ENCODE results near the gene CHML. TPM values are rescaled to one million over a fixed set of nuclear protein-coding genes. Genes with fewer than 3 reads are reported as not detected.

CHML gene
- total RNA-seq, 6 donors from 2014 or later: 5.2 to 15.5 (median 11.8) TPM

DNA sequence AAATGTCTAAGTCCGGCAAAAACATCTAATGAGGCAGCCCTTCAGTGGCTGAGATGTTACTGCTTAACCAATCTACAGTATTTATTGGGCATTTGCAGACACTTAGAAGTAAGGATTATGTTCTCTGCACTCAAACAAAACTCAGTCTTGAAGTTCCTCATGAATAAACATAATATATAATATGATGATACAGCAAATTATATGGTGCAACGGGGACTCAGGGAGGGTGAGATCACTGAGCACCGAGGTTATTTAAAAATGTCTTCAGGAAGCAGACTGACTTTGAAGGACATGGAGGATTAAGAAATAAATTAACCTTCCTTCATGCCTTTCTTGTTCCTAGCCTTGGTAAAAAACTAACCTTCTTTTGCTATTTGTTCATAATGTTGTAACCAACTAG, 39.8 kb upstream of the CHML start:
- Histone ChIP-seq H3K9me3 (no peaks in the 10 kb centered on the region), H3K4me3 (no peak overlapping the region), H3K27me3 (no peaks in the 10 kb centered on the region), H3K27ac (no peak overlapping the region), H3K4me1 (no peaks in the 10 kb centered on the region), H3K36me3 (no peaks in the 10 kb centered on the region)
- TF ChIP-seq POLR2A (IDR thresholded peaks at IDR 0.05) (no peak), EP300 (IDR thresholded peaks at IDR 0.05) (no peak), POLR2AphosphoS5 (IDR thresholded peaks at IDR 0.05) (no peak)
- TF ChIP-seq, protein P1, sequence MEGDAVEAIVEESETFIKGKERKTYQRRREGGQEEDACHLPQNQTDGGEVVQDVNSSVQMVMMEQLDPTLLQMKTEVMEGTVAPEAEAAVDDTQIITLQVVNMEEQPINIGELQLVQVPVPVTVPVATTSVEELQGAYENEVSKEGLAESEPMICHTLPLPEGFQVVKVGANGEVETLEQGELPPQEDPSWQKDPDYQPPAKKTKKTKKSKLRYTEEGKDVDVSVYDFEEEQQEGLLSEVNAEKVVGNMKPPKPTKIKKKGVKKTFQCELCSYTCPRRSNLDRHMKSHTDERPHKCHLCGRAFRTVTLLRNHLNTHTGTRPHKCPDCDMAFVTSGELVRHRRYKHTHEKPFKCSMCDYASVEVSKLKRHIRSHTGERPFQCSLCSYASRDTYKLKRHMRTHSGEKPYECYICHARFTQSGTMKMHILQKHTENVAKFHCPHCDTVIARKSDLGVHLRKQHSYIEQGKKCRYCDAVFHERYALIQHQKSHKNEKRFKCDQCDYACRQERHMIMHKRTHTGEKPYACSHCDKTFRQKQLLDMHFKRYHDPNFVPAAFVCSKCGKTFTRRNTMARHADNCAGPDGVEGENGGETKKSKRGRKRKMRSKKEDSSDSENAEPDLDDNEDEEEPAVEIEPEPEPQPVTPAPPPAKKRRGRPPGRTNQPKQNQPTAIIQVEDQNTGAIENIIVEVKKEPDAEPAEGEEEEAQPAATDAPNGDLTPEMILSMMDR (IDR thresholded peaks at IDR 0.05): no peak
- no peak for DNase-seq
- ATAC-seq (ENCODE audit: low FRiP score in 2 of 2): no peak
- WGBS, 2 donors: 63 to 70% methylated on average over 3 of the region's 3 CpGs

DNA sequence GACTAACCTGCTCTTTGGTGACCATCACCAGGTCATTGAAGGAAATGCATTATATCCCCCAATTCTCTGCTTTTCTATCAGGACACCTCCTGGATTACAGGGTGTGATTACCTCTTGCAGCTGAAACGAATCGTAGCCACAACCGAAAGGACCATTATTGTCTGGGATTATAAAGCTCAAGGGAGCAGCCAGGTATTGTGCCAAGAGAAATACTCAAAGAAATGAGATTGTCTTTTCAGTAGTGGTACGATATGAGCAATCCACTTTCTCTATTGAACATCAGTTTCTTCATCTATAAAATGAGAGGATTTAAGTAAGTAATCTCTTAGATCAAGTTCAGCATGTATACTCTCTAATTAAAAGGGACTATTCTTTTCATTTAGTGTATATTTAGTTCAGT, 39.2 kb upstream of the CHML start:
- WGBS, 2 donors: 86 to 93% methylated on average over 4 of the region's 4 CpGs
- TF ChIP-seq, protein P1 (IDR thresholded peaks at IDR 0.05): no peak
- no peak for TF ChIP-seq EP300 (IDR thresholded peaks at IDR 0.05)

DNA sequence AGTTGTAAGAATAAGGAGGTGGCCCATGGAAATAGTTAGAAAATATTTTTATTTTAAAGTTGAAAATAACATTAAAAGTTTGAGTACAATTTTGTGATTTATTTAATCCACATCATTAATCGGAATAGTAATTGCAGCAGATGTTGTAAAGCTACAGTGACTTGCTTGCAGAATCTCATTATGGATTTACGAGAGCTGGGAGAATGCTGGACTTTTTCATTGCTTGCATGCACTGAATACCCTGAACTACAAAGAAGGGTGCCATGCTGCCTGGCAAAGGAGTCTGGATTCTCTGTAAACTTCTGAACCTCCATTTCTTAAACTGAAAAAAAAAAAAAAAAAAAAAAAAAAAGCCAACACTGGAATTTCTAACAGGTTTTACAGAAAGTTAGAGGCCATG, 38.4 kb upstream of the CHML start:
- 87 to 95% methylated on average over 2 of the region's 2 CpGs for WGBS, 2 donors
- no peaks in the 10 kb centered on the region for H3K9me3 ChIP-seq
- no peak overlapping the region for H3K27ac ChIP-seq
- no peaks in the 10 kb centered on the region for H3K4me1 ChIP-seq
- H3K36me3 ChIP-seq: no peaks in the 10 kb centered on the region
- ATAC-seq (ENCODE audit: low FRiP score in 2 of 2) (no peak), DNase-seq (no peak)
- no peak overlapping the region for H3K4me3 ChIP-seq
- no peaks in the 10 kb centered on the region for H3K27me3 ChIP-seq
- TF ChIP-seq, protein P1 (IDR thresholded peaks at IDR 0.05): no peak
- TF ChIP-seq POLR2AphosphoS5 (IDR thresholded peaks at IDR 0.05) (no peak), EP300 (IDR thresholded peaks at IDR 0.05) (no peak), POLR2A (IDR thresholded peaks at IDR 0.05) (no peak)

More for the DNA sequence above, 39.2 kb upstream of the CHML start:
- H3K27ac ChIP-seq: no peak overlapping the region
- H3K27me3 ChIP-seq: no peaks in the 10 kb centered on the region
- H3K4me3 ChIP-seq: no peak overlapping the region
- no peaks in the 10 kb centered on the region for H3K4me1 ChIP-seq
- DNase-seq (no peak), ATAC-seq (ENCODE audit: low FRiP score in 2 of 2) (no peak)
- no peaks in the 10 kb centered on the region for H3K36me3 ChIP-seq
- no peaks in the 10 kb centered on the region for H3K9me3 ChIP-seq

DNA sequence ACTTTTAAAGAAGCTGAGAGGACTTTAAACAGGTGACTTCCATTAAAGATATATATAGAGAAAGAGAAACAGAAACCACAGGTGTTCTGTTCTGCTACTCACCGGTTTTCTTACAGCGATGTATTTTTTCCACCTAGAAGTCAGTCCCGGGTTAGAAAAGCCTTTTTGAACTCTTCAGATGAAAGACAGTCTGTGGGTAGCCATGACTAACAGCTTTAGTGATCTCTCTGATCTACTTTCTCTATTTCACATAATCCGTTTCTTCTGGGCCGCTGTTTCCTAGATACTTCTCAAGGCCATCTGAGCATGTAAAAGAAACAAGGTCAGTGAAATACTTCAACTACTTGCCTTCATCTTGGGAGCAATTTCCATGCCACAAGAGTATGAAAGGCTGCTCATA, 37.0 kb upstream of the CHML start:
- Histone ChIP-seq H3K4me1 (no peaks in the 10 kb centered on the region), H3K4me3 (no peak overlapping the region), H3K9me3 (no peaks in the 10 kb centered on the region), H3K27me3 (no peaks in the 10 kb centered on the region), H3K36me3 (no peaks in the 10 kb centered on the region), H3K27ac (no peak overlapping the region)
- ATAC-seq (ENCODE audit: low FRiP score in 2 of 2): no peak
- DNase-seq: no peak
- WGBS, 2 donors: 75 to 76% methylated on average over 5 of the region's 5 CpGs
- TF ChIP-seq, protein P1 (IDR thresholded peaks at IDR 0.05): no peak
- TF ChIP-seq POLR2AphosphoS5 (IDR thresholded peaks at IDR 0.05) (no peak), POLR2A (IDR thresholded peaks at IDR 0.05) (no peak), EP300 (IDR thresholded peaks at IDR 0.05) (no peak)

DNA sequence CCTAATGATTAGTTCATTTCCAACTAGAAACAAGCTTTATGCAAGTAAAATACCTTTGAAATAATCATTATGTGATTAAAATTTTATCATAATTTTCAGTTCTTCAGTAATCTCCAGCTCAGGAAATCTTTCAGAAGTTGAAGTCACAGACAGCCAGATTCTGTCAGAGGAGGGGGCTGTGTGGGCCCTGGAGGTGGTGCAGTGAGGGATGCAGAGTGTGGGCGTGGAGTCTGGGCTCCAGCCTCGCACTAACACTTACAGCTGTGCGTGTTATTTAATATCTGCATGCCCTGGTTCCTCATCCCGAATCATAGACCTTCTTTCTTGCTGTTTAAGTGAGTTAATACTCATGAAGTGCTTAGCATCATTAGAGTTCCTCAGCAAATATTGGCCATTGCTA, 35.8 kb upstream of the CHML start:
- TF ChIP-seq, protein P1 (IDR thresholded peaks at IDR 0.05): no peak
- TF ChIP-seq EP300 (IDR thresholded peaks at IDR 0.05): no peak
- TF ChIP-seq POLR2AphosphoS5 (IDR thresholded peaks at IDR 0.05): no peak
- TF ChIP-seq POLR2A (IDR thresholded peaks at IDR 0.05): no peak
- no peaks in the 10 kb centered on the region for H3K36me3 ChIP-seq
- DNase-seq: no peak
- 69 to 75% methylated on average over 4 of the region's 4 CpGs for WGBS, 2 donors
- no peaks in the 10 kb centered on the region for H3K27me3 ChIP-seq
- no peak overlapping the region for H3K4me3 ChIP-seq
- no peaks in the 10 kb centered on the region for H3K9me3 ChIP-seq
- no peak for ATAC-seq (ENCODE audit: low FRiP score in 2 of 2)
- no peaks in the 10 kb centered on the region for H3K4me1 ChIP-seq
- H3K27ac ChIP-seq: no peak overlapping the region
